H1 (cell line): ENCODE measurements around the gene PELI2. TPM values are rescaled to one million over a fixed set of nuclear protein-coding genes. Genes with fewer than 3 reads are reported as not detected.

Experiments used
- BACH1 ChIP-seq: IDR thresholded peaks from 2 replicates; pipeline ENCODE4 v1.6.1; 2012; ENCODE audit warnings: low read length, improper control_type of control experiment
- CBX5 ChIP-seq: fragments of 300-800, 300-1000 bp; sonication (generic); IDR thresholded peaks from 2 replicates; pipeline ENCODE4 v1.7.1; 2016; ENCODE audit warnings: antibody characterized with exemption, low read length, low read depth
- CEBPB ChIP-seq: IDR thresholded peaks from 2 replicates; pipeline ENCODE4 v1.6.1; 2012; ENCODE audit warnings: low read depth, low read length
- CHD1 ChIP-seq: IDR thresholded peaks from 2 replicates; pipeline ENCODE4 v1.6.1; 2012; ENCODE audit warnings: low read depth, low read length, improper control_type of control experiment
- CHD2 ChIP-seq: IDR thresholded peaks from 2 replicates; pipeline ENCODE4 v1.6.1; 2012; ENCODE audit warnings: low read length, improper control_type of control experiment
- CTBP2 ChIP-seq: IDR thresholded peaks from 2 replicates; pipeline ENCODE4 v1.7.0; 2011; ENCODE audit warnings: borderline replicate concordance, mild to moderate bottlenecking, moderate library complexity, mixed read lengths, low read length; ENCODE audit not compliant: insufficient read depth, insufficient read length
- EP300 ChIP-seq, 2 experiments: IDR thresholded peaks; 1 replicate in 1 of 2; 2 replicates in 1 of 2; pipeline ENCODE4 v1.6.1; 2011 to 2012; ENCODE audit warnings: low read depth in 2 of 2, low read length in 2 of 2, mild to moderate bottlenecking in 2 of 2, borderline replicate concordance in 1 of 2, inconsistent platforms in 1 of 2, moderate library complexity in 1 of 2
- NRF1 ChIP-seq: IDR thresholded peaks from 2 replicates; pipeline ENCODE4 v1.6.1; 2011; ENCODE audit warnings: mild to moderate bottlenecking, low read depth, low read length, improper control_type of control experiment
- PHF8 ChIP-seq: fragments of 200-600 bp; sonication (generic); conservative IDR thresholded peaks from 2 replicates; pipeline ENCODE4 v1.7.1; 2012; ENCODE audit warnings: low read depth, mild to moderate bottlenecking, inconsistent platforms, low read length, moderate library complexity
- POLR2A ChIP-seq, 2 experiments: IDR thresholded peaks; 1 replicate in 1 of 2; 2 replicates in 1 of 2; pipeline ENCODE4 v1.6.1; 2011; ENCODE audit warnings: low read depth in 2 of 2, low read length in 2 of 2, mild to moderate bottlenecking in 2 of 2; ENCODE audit errors: control extremely low read depth in 1 of 2
- RAD21 ChIP-seq, 2 experiments: IDR thresholded peaks in 1 of 2; conservative IDR thresholded peaks in 1 of 2; 2 replicates each; pipeline ENCODE4 v1.6.1; 2011; ENCODE audit warnings: low read depth in 2 of 2, low read length in 2 of 2, improper control_type of control experiment in 1 of 2, inconsistent platforms in 1 of 2, mild to moderate bottlenecking in 1 of 2, moderate library complexity in 1 of 2
- RBBP5 ChIP-seq: IDR thresholded peaks from 2 replicates; pipeline ENCODE4 v1.7.1; 2012; ENCODE audit warnings: low read depth, mild to moderate bottlenecking, inconsistent platforms, low read length, moderate library complexity, borderline replicate concordance
- RXRA ChIP-seq: IDR thresholded peaks from 2 replicates; pipeline ENCODE4 v1.6.1; 2011; ENCODE audit warnings: low read depth, mild to moderate bottlenecking, low read length, moderate library complexity; ENCODE audit not compliant: insufficient read depth
- SIN3A ChIP-seq, 2 experiments: IDR thresholded peaks in 1 of 2; conservative IDR thresholded peaks in 1 of 2; 2 replicates each; pipeline ENCODE4 v1.6.1; 2011 to 2012; ENCODE audit warnings: low read length in 2 of 2, improper control_type of control experiment in 1 of 2, low read depth in 1 of 2, mild to moderate bottlenecking in 1 of 2
- SP1 ChIP-seq: IDR thresholded peaks from 2 replicates; pipeline ENCODE4 v1.6.1; 2011; ENCODE audit warnings: low read depth, low read length
- SP2 ChIP-seq: IDR thresholded peaks from 2 replicates; pipeline ENCODE4 v1.6.1; 2012; ENCODE audit warnings: mild to moderate bottlenecking, low read length, inconsistent platforms
- SP4 ChIP-seq: IDR thresholded peaks from 2 replicates; pipeline ENCODE4 v1.6.1; 2012; ENCODE audit warnings: low read length, inconsistent platforms
- TAF7 ChIP-seq: optimal IDR thresholded peaks from 2 replicates; pipeline ENCODE3; 2011; ENCODE audit warnings: low read depth, mild to moderate bottlenecking, inconsistent platforms, low read length, moderate library complexity, borderline replicate concordance
- YY1 ChIP-seq: IDR thresholded peaks from 2 replicates; pipeline ENCODE4 v1.6.1; 2011; ENCODE audit warnings: low read depth, mild to moderate bottlenecking, low read length
- ZNF274 ChIP-seq: IDR thresholded peaks from 2 replicates; pipeline ENCODE4 v1.7.0; 2012; ENCODE audit warnings: low read length, borderline replicate concordance; ENCODE audit errors: extremely low read depth
- polyA plus RNA-seq, 7 experiments: library from polyadenylated mRNA; depleted of rRNA in 3 of 7; stranded (reverse) in 5 of 7; unstranded in 2 of 7; fragments of >200 nt in 5 of 7; fragments of 200-250 nt in 2 of 7; gene quantifications; 1 replicate in 5 of 7; 2 replicates in 1 of 7; 4 replicates in 1 of 7; pipeline versions ENCODE4 v1.2.1 to v1.2.3, GENCODE V29; 2011 to 2013; ENCODE audit warnings: missing spikeins in 2 of 7, mixed read lengths in 2 of 7
- total RNA-seq: library from RNA; stranded (reverse); fragmentation: NEBNext Ultra II Directional; extraction: Animal tissue kit (Norgen Biotek cat#: 25700); gene quantifications from 2 replicates; pipeline ENCODE4 v1.2.1, GENCODE V29; 2021

Gene PELI2
- total and polyA plus RNA-seq, 2 of the 8 experiments (the other 6 are each of a cell fraction or from before 2014, with no cell fraction given): 14.6 to 25.7 TPM

- TF ChIP-seq EP300 (IDR thresholded peaks at IDR 0.05; ENCODE audit: borderline replicate concordance in 1 of 2, low read depth in 2 of 2, low read length in 2 of 2): no peak
- 0 out of 2 replicates have a peak, but pooled peaks have one; percentile 21 for TF ChIP-seq PHF8
- TF ChIP-seq SP4: no peak
- TF ChIP-seq SIN3A (conservative IDR thresholded peaks at IDR 0.05 in 1 of 2, IDR thresholded peaks at IDR 0.05 in 1 of 2; ENCODE audit: low read depth in 1 of 2, low read length in 2 of 2): no peak
- no peak for TF ChIP-seq ZNF274
- no peak for TF ChIP-seq SP2
- no peak for TF ChIP-seq POLR2A (IDR thresholded peaks at IDR 0.05; ENCODE audit: control extremely low read depth in 1 of 2, low read depth in 2 of 2, low read length in 2 of 2)
- TF ChIP-seq BACH1: 0 out of 2 replicates have a peak, but pooled peaks have one; percentile 3
- no peak for TF ChIP-seq SP1
- no peak for TF ChIP-seq RAD21 (IDR thresholded peaks at IDR 0.05 in 1 of 2, conservative IDR thresholded peaks at IDR 0.05 in 1 of 2; ENCODE audit: low read depth in 2 of 2, low read length in 2 of 2)
- no peak for TF ChIP-seq RXRA
- 0 out of 2 replicates have a peak, but pooled peaks have one; percentile 3 for TF ChIP-seq RBBP5
- TF ChIP-seq NRF1: no peak
- no peak for TF ChIP-seq CBX5
- no peak for TF ChIP-seq TAF7
- no peak for TF ChIP-seq CEBPB
- no peak for TF ChIP-seq CHD1
- no peak for TF ChIP-seq CHD2
- no peak for TF ChIP-seq YY1
- no peak for TF ChIP-seq CTBP2
Observed at GRCh38 chr14:56118611-56119181, 485 bp downstream of the PELI2 start (continued).
